ENCODE results near the gene PTCSC3.
A peak's percentile ranks its signal among the peaks of the same experiment; 100 is the strongest.
"Not testable (repeated sequence)": the region's sequence is repeated elsewhere in the genome, so short reads cannot be mapped to it uniquely, and the experiment has no call there.

Gene PTCSC3

GRCh38 chr14:36171607-36172006 lies 4.9 kb downstream of the PTCSC3 start:
- DNase-seq = no peak

- DNase-seq = peak; percentile 43
These were observed 9.1 kb downstream of the PTCSC3 start for GRCh38 chr14:36167431-36167830.

GRCh38 chr14:36163451-36163850 lies 13.1 kb downstream of the PTCSC3 start:
- no peak for DNase-seq

- no peak for DNase-seq
These were observed 14.3 kb downstream of the PTCSC3 start for GRCh38 chr14:36162267-36162666.

- DNase-seq = no peak
These were observed 14.7 kb downstream of the PTCSC3 start for GRCh38 chr14:36161776-36162175.

GRCh38 chr14:36151335-36151734 lies 25.2 kb downstream of the PTCSC3 start:
- no peak for DNase-seq

GRCh38 chr14:36134038-36134437 lies 42.5 kb downstream of the PTCSC3 start:
- no peak for DNase-seq

- DNase-seq = no peak
These were observed 43.7 kb downstream of the PTCSC3 start for GRCh38 chr14:36132826-36133225.

GRCh38 chr14:36130186-36130585 lies 46.3 kb downstream of the PTCSC3 start:
- DNase-seq = no peak

- no peak for DNase-seq
These were observed 47.3 kb downstream of the PTCSC3 start for GRCh38 chr14:36129181-36129580.

GRCh38 chr14:36113341-36113740 lies 63.2 kb downstream of the PTCSC3 start:
- DNase-seq = peak; percentile 76

- no peak for DNase-seq
These were observed 64.5 kb downstream of the PTCSC3 start for GRCh38 chr14:36111822-36112583.

GRCh38 chr14:36105401-36105800 lies 71.1 kb downstream of the PTCSC3 start:
- peak; percentile 55 for DNase-seq

GRCh38 chr14:36104258-36104657 lies 72.3 kb downstream of the PTCSC3 start:
- not testable (repeated sequence) for DNase-seq

GRCh38 chr14:36099619-36100018 lies 76.9 kb downstream of the PTCSC3 start:
- no peak for DNase-seq

GRCh38 chr14:36097356-36097755 lies 79.2 kb downstream of the PTCSC3 start:
- no peak for DNase-seq

GRCh38 chr14:36096090-36096489 lies 80.4 kb downstream of the PTCSC3 start:
- DNase-seq = no peak

GRCh38 chr14:36094963-36095362 lies 81.6 kb downstream of the PTCSC3 start:
- no peak for DNase-seq

GRCh38 chr14:36091096-36091495 lies 85.4 kb downstream of the PTCSC3 start:
- no peak for DNase-seq

GRCh38 chr14:36087411-36087810 lies 89.1 kb downstream of the PTCSC3 start:
- no peak for DNase-seq

GRCh38 chr14:36086629-36087395 lies 89.7 kb downstream of the PTCSC3 start:
- DNase-seq = no peak

GRCh38 chr14:36085861-36086260 lies 90.7 kb downstream of the PTCSC3 start:
- no peak for DNase-seq
